T-helper 1 cell treated with Interleukin-12 subunit alpha and Interleukin-12 subunit beta and Interleukin-4 antibody, amounts not matched to agents 30 ng/mL and 1 ng/mL, for 36 hours (primary cell): ENCODE data around the gene CEP55. TPM values are rescaled to one million over a fixed set of nuclear protein-coding genes. Genes with fewer than 3 reads are reported as not detected.
"Not testable (repeated sequence)": the region's sequence is repeated elsewhere in the genome, so short reads cannot be mapped to it uniquely, and the experiment has no call there.

Experiments used
- intact Hi-C: fragments of 100-400 bp; cut with micrococcal nuclease; formaldehyde crosslinking; loops from one replicate; pipeline ENCODE4 v1.15.1; 2024
- total RNA-seq: library from RNA; stranded (reverse); gene quantifications from 2 replicates; pipeline ENCODE4 v1.2.3, GENCODE V29; 2022

Gene CEP55
- total RNA-seq, 1 donor from 2014 or later = 47.8 TPM

DNA sequence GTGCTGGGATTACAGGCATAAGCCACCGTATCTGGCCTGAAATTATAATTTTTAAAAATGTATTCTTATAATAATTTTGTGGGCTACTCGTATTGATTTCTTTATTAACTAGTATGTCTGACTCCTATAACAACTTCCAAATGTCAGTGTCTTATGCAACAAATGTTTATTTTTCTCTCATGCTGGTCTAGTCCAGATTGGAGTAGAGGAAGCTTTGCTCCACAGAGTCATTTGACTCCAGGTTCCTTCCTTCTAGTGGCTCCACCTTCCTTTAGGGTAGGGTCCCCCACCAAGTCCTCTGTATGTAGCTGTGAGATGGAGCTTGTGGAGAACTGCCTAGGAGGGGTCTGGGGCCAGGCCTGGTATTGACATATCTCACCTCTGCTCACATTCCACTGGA is 8.7 kb downstream of the CEP55 start:
- intact Hi-C loops = no loop called here

GRCh38 chr10:93509816-93510215 is 13.4 kb downstream of the CEP55 start:
- intact Hi-C loops = loop anchor here (5.0 kb wide), 1 partner anchor 393 kb away; no protein-coding TSS in a partner anchor

GRCh38 chr10:93512565-93512964 is 16.2 kb downstream of the CEP55 start:
- intact Hi-C loops = loop anchor here (5.0 kb wide), 1 partner anchor 395 kb away; no protein-coding TSS in a partner anchor

- intact Hi-C loops = loop anchor here (5.0 kb wide), 1 partner anchor 396 kb away; no protein-coding TSS in a partner anchor
Measured at GRCh38 chr10:93513091-93513490, 16.7 kb downstream of the CEP55 start.

DNA sequence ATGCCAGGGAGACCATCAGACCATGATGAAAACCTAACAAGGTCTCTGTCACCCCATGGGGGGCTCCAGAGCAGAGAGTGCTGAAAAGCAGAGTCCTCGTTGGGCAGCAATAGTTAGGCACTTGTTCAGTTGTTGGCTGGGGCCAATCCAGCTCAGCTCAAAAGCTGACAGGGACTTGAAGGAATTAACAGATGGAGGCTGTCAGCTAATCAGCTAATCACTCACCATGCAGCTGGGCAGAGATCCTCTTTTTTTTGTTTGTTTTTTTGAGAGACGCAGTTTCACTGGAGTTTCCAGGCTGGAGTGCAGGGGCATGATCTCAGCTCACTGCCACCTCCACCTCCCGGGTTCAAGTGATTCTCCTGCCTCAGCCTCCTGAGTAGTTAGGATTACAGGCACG is 18.1 kb downstream of the CEP55 start:
- intact Hi-C loops = loop anchor here (5.0 kb wide), 1 partner anchor 397 kb away; no protein-coding TSS in a partner anchor

DNA sequence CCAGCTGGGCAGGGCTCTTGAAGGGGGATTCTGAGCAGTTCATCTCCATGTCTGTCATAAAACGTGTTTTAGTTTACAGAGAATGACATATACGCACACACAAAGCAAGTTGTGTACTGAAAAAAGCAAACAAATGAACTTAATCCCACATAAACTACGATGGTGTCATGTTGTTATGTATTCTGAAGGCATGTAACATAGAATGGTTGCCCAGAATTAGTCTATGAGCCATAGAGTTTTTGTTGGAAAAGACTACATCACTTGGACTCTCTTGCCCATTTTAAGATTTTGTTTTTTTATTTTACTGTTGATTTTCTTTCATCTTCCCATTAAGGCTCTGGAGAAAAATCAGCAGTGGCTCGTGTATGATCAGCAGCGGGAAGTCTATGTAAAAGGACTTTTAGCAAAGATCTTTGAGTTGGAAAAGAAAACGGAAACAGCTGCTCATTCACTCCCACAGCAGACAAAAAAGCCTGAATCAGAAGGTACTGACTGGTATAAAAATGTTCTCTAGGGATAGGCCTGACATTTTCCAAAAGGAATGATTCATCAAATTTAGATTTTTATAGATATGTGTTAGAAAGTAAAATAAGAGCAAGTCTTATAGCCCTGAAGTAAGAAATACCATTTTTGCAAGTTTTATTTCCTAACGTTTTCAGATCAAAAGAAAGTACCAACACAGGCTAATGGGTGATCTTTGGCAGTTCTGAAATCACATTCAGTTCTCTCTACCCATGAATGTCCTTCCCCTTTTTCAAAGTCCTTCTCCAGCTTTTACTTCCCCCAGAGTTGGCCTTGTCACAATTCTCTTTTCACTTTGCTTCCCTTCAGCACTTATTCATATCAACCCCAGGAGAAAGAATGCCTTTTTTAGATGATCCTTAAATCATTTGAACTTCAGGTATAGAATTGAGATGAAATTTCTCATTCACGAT is 18.9 kb downstream of the CEP55 start:
- intact Hi-C loops = no loop called here

- intact Hi-C loops = no loop called here
Measured at GRCh38 chr10:93516006-93516380, 19.6 kb downstream of the CEP55 start.

- intact Hi-C loops = no loop called here
Measured at GRCh38 chr10:93518531-93518930, 22.1 kb downstream of the CEP55 start.

GRCh38 chr10:93535293-93535692 is 38.9 kb downstream of the CEP55 start:
- intact Hi-C loops = no loop called here

DNA sequence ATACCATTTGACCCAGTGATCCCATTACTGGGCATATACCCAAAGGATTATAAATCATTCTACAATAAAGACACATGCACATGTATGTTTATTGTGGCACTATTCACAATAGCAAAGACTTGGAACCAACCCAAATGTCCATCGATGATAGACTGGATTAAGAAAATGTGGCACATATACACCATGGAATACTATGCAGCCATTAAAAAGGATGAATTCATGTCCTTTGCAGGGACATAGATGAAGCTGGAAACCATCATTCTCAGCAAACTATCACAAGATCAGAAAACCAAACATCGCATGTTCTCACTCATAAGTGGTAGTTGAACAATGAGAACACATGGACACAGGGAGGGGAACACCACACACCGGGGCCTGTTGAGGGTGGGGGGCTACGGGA is 44.5 kb downstream of the CEP55 start:
- intact Hi-C loops = not testable (repeated sequence)

- intact Hi-C loops = no loop called here
Measured at GRCh38 chr10:93541402-93542357, 45.3 kb downstream of the CEP55 start.

GRCh38 chr10:93542358-93542791 is 46.0 kb downstream of the CEP55 start:
- intact Hi-C loops = no loop called here

- intact Hi-C loops = not testable (repeated sequence)
Measured at GRCh38 chr10:93546995-93547394, 50.6 kb downstream of the CEP55 start.

GRCh38 chr10:93547522-93547921 is 51.1 kb downstream of the CEP55 start:
- intact Hi-C loops = no loop called here

DNA sequence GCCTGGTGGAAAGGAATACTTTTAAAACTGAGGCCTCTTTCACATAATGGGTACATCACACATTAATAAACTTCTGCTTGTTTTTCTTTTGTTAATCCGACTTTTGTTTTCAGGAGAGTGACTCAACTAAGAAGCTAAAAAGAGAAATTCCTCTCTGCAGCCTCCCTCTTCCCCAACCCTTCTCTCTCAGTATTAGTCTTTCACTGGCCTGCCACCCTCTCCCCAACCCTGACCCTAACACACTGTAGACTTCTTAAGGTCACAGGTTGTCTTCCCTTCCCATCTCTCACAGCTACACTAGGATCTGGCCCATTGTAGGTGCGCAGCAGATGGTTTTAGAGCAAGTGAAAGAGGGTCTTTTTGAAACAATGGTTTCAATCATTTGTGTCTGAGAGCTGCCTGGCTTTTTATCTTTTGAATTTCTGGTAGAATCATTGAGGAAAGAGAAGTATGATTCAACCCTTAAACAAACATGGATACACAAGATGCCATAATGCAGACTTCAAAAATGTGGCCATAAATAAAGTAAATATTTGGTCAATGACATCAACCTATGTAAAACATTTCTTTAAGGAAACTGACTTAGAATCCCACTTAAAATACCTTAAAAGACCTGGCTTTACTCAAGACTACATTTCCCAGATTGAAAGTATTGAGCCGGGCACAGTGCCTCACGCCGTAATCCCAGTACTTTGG is 52.1 kb downstream of the CEP55 start:
- intact Hi-C loops = no loop called here

DNA sequence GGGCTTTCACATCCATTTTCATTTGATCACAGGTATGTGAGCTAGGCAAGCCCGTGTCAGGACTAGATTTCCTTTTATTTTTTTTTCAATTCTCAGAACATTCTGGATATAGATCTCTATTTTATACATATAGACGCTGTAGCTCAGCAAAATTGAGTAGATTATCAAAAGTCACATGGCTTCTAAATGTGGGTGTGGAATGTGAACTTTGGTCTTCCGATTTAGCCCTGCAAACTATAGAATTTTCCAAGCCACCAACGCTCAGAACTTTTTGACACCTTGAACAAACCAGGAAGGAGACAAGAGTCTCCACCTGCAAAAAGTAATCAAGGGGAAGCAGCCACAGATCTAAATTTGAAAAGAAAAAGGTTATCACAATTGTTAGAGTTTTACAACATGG is 54.2 kb downstream of the CEP55 start:
- intact Hi-C loops = no loop called here

GRCh38 chr10:93552780-93553179 is 56.4 kb downstream of the CEP55 start:
- intact Hi-C loops = no loop called here

DNA sequence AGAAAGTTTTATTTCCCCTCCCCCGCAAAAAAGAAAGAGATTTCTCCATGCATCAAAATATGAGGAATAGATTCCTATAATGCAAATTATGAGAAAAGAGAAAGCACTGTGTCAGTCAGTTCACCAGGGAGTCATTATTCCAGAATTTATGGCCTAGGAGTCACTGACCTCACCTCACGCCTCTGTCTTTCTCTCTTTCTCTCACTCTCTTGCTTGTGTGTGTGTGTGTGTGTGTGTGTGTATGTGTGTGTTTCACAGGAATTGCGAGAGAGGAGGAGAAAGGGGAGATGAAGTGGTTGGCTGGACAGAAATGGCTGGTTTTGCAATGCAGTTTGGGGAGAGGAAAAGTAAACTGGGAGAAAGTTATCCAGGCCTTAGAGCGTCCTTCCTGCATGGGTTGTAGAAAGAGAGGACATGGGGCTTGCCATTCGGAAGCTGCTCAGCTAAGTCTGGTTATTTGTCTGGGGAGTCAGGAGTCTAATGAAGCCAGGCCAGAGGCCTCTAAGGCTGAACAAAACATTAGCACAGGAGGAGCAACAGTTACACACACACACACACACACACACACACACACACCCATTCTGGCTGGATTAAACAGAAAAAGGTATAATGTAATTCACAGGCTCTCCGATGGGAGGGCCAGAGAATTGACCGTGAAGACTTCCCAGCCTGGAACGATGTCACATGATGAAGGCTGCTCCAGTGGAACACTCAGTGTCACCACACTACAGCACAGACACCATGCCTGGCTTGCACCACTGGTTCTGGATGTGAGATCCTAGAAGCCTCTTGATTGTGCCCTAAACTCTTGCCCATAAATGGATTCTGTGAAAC is 57.3 kb downstream of the CEP55 start:
- intact Hi-C loops = loop anchor here (1.0 kb wide), 1 partner anchor 263 kb away; no protein-coding TSS in a partner anchor

DNA sequence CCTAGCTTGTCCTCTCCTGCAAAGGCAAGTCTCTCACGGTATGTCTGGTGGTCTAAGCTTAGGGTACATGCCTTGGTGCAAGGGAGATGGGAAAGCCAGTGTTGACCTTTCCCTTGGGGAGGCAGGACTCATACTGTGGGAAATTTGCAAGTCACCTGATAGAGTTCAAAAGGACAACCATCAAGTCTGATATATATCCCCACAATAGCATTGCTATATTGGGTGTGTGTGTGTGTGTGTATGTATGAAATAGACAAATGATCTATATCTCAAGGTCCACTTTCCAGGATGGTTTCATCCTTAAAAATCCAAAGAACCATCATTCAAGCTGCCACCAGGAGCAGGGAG is 57.9 kb downstream of the CEP55 start:
- intact Hi-C loops = loop anchor here (1.0 kb wide), 1 partner anchor 262 kb away; no protein-coding TSS in a partner anchor
